NCI-H345 treated with DMSO at 0.1 percent for 48 hours (cell line): ENCODE results near the gene KRTAP19-1.

Source experiments
- DNase-seq: peaks from one replicate; lab custom pipeline; 2025; ENCODE audit not compliant: unreplicated experiment; lab: John Stamatoyannopoulos, UW

The KRTAP19-1 gene

DNA sequence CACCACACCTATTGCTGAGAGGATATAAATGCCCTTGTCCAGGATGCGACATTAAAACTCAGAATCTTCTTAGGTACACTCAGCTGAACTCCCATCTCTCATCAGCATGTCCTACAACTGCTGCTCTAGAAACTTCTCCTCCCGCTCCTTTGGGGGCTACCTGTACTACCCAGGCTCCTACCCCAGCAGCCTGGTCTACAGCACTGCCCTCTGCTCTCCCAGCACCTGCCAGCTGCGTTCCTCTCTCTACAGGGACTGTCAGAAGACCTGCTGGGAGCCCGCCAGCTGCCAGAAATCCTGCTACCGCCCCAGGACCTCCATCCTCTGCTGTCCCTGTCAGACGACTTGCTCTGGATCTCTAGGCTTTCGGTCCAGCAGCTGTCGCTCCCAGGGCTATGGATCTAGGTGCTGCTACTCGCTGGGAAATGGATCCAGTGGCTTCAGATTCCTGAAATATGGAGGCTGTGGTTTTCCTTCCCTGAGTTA lies 50.0 kb downstream of the KRTAP19-1 start, which contains the start of gene KRTAP13-4:
KRTAP13-4 (plus strand) TSS at position 51 of the 486 bp plus-strand sequence; CDS start at position 107, 56 bp downstream.
- DNase-seq = no peak
